Fibroblast of the conjunctiva (primary cell): ENCODE data around the gene CHAF1A.

ENCODE experiments used
- DNase-seq: peaks from one replicate; pipeline ENCODE4 v3.0.0-alpha.2; 2010; ENCODE audit warnings: low read depth

The CHAF1A gene

GRCh38 chr19:4402171-4403004 lies at the start of gene CHAF1A:
Gene CHAF1A, plus strand, starts transcription at chr19:4402640. Its CDS starts 123 bp downstream, at chr19:4402763.
- peak; percentile 100 for DNase-seq

GRCh38 chr19:4352701-4353121 lies 49.7 kb upstream of the CHAF1A start:
- peak; percentile 62 for DNase-seq

GRCh38 chr19:4354282-4354681 lies 48.2 kb upstream of the CHAF1A start:
- DNase-seq: no peak

- DNase-seq: no peak
These were observed 47.5 kb upstream of the CHAF1A start for GRCh38 chr19:4354897-4355296.

GRCh38 chr19:4357095-4357797 lies 45.2 kb upstream of the CHAF1A start:
- no peak for DNase-seq

GRCh38 chr19:4357921-4358326 lies 44.5 kb upstream of the CHAF1A start:
- DNase-seq: no peak

GRCh38 chr19:4358709-4359626 lies 43.5 kb upstream of the CHAF1A start:
- DNase-seq: no peak

GRCh38 chr19:4359627-4360000 lies 42.8 kb upstream of the CHAF1A start:
- no peak for DNase-seq

GRCh38 chr19:4360081-4360569 lies 42.3 kb upstream of the CHAF1A start:
- no peak for DNase-seq

- DNase-seq: no peak
These were observed 41.7 kb upstream of the CHAF1A start for GRCh38 chr19:4360641-4361151.

- DNase-seq: no peak
These were observed 41.0 kb upstream of the CHAF1A start for GRCh38 chr19:4361152-4362046.

- DNase-seq: no peak
These were observed 40.2 kb upstream of the CHAF1A start for GRCh38 chr19:4362101-4362828.

- no peak for DNase-seq
These were observed 39.5 kb upstream of the CHAF1A start for GRCh38 chr19:4362831-4363545.

GRCh38 chr19:4363571-4364304 lies 38.7 kb upstream of the CHAF1A start:
- no peak for DNase-seq

- DNase-seq: no peak
These were observed 37.1 kb upstream of the CHAF1A start for GRCh38 chr19:4365341-4365740.

GRCh38 chr19:4365791-4366665 lies 36.4 kb upstream of the CHAF1A start:
- no peak for DNase-seq

- DNase-seq: no peak
These were observed 35.6 kb upstream of the CHAF1A start for GRCh38 chr19:4366666-4367335.
